Endodermal cell (in vitro differentiated cells): Measurements from ENCODE around the gene PTPRR. TPM values are rescaled to one million over a fixed set of nuclear protein-coding genes. Genes with fewer than 3 reads are reported as not detected.

Source experiments
- DNase-seq: peaks from one replicate; pipeline ENCODE4 v3.0.0-alpha.2; 2017
- H3K27ac ChIP-seq: 2 replicates; pipeline ENCODE4 v1.5.1; 2013; ENCODE audit warnings: mild to moderate bottlenecking, low read depth, low read length, moderate library complexity
- H3K27me3 ChIP-seq: 2 replicates; pipeline ENCODE4 v1.6.1; 2013; ENCODE audit warnings: mild to moderate bottlenecking, low read length, moderate library complexity; ENCODE audit not compliant: insufficient read depth, control insufficient read depth, poor library complexity, severe bottlenecking
- H3K36me3 ChIP-seq: 2 replicates; pipeline ENCODE4 v1.7.0; 2013; ENCODE audit warnings: mild to moderate bottlenecking, low read length, moderate library complexity; ENCODE audit not compliant: control insufficient read depth, insufficient read depth
- H3K4me1 ChIP-seq: one replicate; pipeline ENCODE4 v1.7.0; 2013; ENCODE audit warnings: low read length; ENCODE audit not compliant: control insufficient read depth, insufficient read depth
- H3K4me3 ChIP-seq: 2 replicates; pipeline ENCODE4 v1.5.1; 2013; ENCODE audit warnings: mild to moderate bottlenecking, low read length, moderate library complexity
- H3K9ac ChIP-seq: 2 replicates; pipeline ENCODE4 v1.6.1; 2013; ENCODE audit warnings: mild to moderate bottlenecking, low read length, moderate library complexity; ENCODE audit not compliant: poor library complexity, severe bottlenecking; ENCODE audit errors: extremely low read depth
- H3K9me3 ChIP-seq: 2 replicates; pipeline ENCODE4 v1.6.1; 2013; ENCODE audit warnings: mild to moderate bottlenecking, low read length, moderate library complexity; ENCODE audit not compliant: control insufficient read depth
- H3K27ac Mint-ChIP-seq: 2 replicates; pipeline ENCODE4 v1.8.0; 2020; ENCODE audit warnings: mixed read lengths
- H3K27me3 Mint-ChIP-seq: 2 replicates; pipeline ENCODE4 v1.8.0; 2021; ENCODE audit warnings: mild to moderate bottlenecking, mixed read lengths; ENCODE audit not compliant: insufficient read depth
- H3K36me3 Mint-ChIP-seq: 2 replicates; pipeline ENCODE4 v1.8.0; 2020; ENCODE audit warnings: low read depth, mixed read lengths
- H3K4me1 Mint-ChIP-seq: 2 replicates; pipeline ENCODE4 v1.8.0; 2020; ENCODE audit warnings: mixed read lengths
- H3K4me3 Mint-ChIP-seq: 2 replicates; pipeline ENCODE4 v1.8.0; 2020; ENCODE audit warnings: mild to moderate bottlenecking, moderate library complexity, mixed read lengths
- H3K9me3 Mint-ChIP-seq: 2 replicates; pipeline ENCODE4 v1.8.0; 2020; ENCODE audit warnings: mild to moderate bottlenecking, mixed read lengths
- CTCF ChIP-seq: fragments of 200-600 bp; sonication (generic); conservative IDR thresholded peaks from 2 replicates; pipeline ENCODE4 v1.5.0; 2021; ENCODE audit warnings: antibody characterized with exemption, mild to moderate bottlenecking
- WGBS, 2 experiments: methylation state at CpG; one replicate each; pipeline versions ENCODE4 v1.1.5 to v1.1.7; 2013; ENCODE audit warnings: missing lambda C conversion rate in 2 of 2, mixed read lengths in 1 of 2; ENCODE audit not compliant: insufficient coverage in 1 of 2, insufficient read length in 1 of 2; 5-methylcytosine and 5-hydroxymethylcytosine counted together
- total RNA-seq, 2 donors: library from RNA; stranded (reverse); fragmentation: NEBNext Ultra II Directional in 1 of 2; extraction: Animal tissue kit (Norgen Biotek cat#: 25700) in 1 of 2; gene quantifications; 2 replicates in 1 of 2; 3 replicates in 1 of 2; pipeline ENCODE4 v1.2.1, GENCODE V29; 2021

Gene PTPRR
- total RNA-seq, 2 donors from 2014 or later: 0.27 to 0.40 TPM

- Mint-ChIP-seq H3K4me3 (no peak overlapping the region), H3K4me1 (no peaks in the 10 kb centered on the region), H3K36me3 (no peaks in the 10 kb centered on the region), H3K27ac (no peak overlapping the region), H3K27me3 (no peaks in the 10 kb centered on the region), H3K9me3 (no peaks in the 10 kb centered on the region)
- no peaks in the 10 kb centered on the region for H3K36me3 ChIP-seq
- TF ChIP-seq CTCF: no peak
- DNase-seq: no peak
- H3K27ac ChIP-seq: no peak overlapping the region
- no peaks in the 10 kb centered on the region for H3K27me3 ChIP-seq
- no peak overlapping the region for H3K4me3 ChIP-seq
- H3K4me1 ChIP-seq: no peaks in the 10 kb centered on the region
- WGBS, 2 experiments: 100% methylated on average over 1 of the region's 1 CpG; no CpG with 5 or more reads in 1 of the 2 experiments
- H3K9ac ChIP-seq: no peak overlapping the region
- H3K9me3 ChIP-seq: no peaks in the 10 kb centered on the region
Observed at GRCh38 chr12:70928071-70928470, 7.5 kb upstream of the PTPRR start.

DNA sequence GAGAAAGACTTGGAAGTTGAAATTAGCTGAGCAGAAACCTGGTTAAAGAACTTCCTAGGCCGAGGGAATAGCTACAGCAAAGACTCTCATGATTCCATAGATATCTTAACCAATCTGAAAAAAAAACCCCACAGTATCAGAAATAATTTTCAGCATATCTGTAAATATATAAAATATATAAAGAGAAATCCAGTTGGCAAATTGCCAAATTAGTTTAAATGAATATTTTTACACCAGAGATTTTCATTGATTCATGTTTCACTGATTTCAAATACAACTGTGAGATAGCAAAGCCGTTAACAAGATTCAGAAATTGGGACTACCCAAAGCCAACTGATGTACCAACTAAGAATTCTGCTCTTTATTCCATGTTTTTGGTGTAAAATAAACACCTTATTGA lies 6.8 kb upstream of the PTPRR start:
- Mint-ChIP-seq H3K9me3 (no peaks in the 10 kb centered on the region), H3K27me3 (peaks cover 2% of the 10 kb centered on the region), H3K36me3 (no peaks in the 10 kb centered on the region), H3K27ac (no peak overlapping the region), H3K4me3 (no peak overlapping the region), H3K4me1 (no peaks in the 10 kb centered on the region)
- no peaks in the 10 kb centered on the region for H3K4me1 ChIP-seq
- H3K4me3 ChIP-seq: no peak overlapping the region
- TF ChIP-seq CTCF: no peak
- H3K9me3 ChIP-seq: no peaks in the 10 kb centered on the region
- no peaks in the 10 kb centered on the region for H3K36me3 ChIP-seq
- 83 to 96% methylated on average over 1 to 2 of the region's 2 CpGs for WGBS, 2 experiments
- no peak overlapping the region for H3K9ac ChIP-seq
- no peaks in the 10 kb centered on the region for H3K27me3 ChIP-seq
- no peak for DNase-seq
- no peak overlapping the region for H3K27ac ChIP-seq

- Mint-ChIP-seq H3K36me3 (no peaks in the 10 kb centered on the region), H3K4me1 (no peaks in the 10 kb centered on the region), H3K27ac (no peak overlapping the region), H3K9me3 (no peaks in the 10 kb centered on the region), H3K4me3 (no peak overlapping the region), H3K27me3 (peaks cover 18% of the 10 kb centered on the region)
- no peaks in the 10 kb centered on the region for H3K36me3 ChIP-seq
- H3K9me3 ChIP-seq: no peaks in the 10 kb centered on the region
- H3K4me1 ChIP-seq: no peaks in the 10 kb centered on the region
- peaks cover 13% of the 10 kb centered on the region for H3K27me3 ChIP-seq
- H3K27ac ChIP-seq: no peak overlapping the region
- H3K4me3 ChIP-seq: no peak overlapping the region
- WGBS, 2 experiments: 96% methylated on average over 1 of the region's 1 CpG; no CpG with 5 or more reads in 1 of the 2 experiments
- no peak for DNase-seq
- TF ChIP-seq CTCF: no peak
- H3K9ac ChIP-seq: no peak overlapping the region
Observed at GRCh38 chr12:70925539-70925938, 5.0 kb upstream of the PTPRR start.
